Parathyroid adenoma (tissue), 2 donors: ENCODE measurements around the gene ABLIM2.

Experiments
- H2AFZ ChIP-seq: fragments of 300-600 bp; sonication (generic); one replicate; pipeline ENCODE4 v1.7.0; 2017; ENCODE audit warnings: antibody characterized with exemption, mild to moderate bottlenecking
- H3K27ac ChIP-seq: fragments of 300-600 bp; sonication (generic); one replicate; pipeline ENCODE4 v1.7.0; 2017
- H3K27me3 ChIP-seq: fragments of 300-600 bp; sonication (generic); one replicate; pipeline ENCODE4 v1.7.0; 2017; ENCODE audit warnings: low read length; ENCODE audit not compliant: control insufficient read depth, insufficient read depth
- H3K36me3 ChIP-seq: fragments of 300-600 bp; sonication (generic); one replicate; pipeline ENCODE4 v1.7.0; 2017; ENCODE audit warnings: low read length; ENCODE audit not compliant: control insufficient read depth, insufficient read depth
- H3K4me1 ChIP-seq: fragments of 300-600 bp; sonication (generic); one replicate; pipeline ENCODE4 v1.7.0; 2017; ENCODE audit warnings: control low read depth
- H3K4me2 ChIP-seq: fragments of 300-600 bp; sonication (generic); one replicate; pipeline ENCODE4 v1.7.0; 2017; ENCODE audit warnings: low read length
- H3K4me3 ChIP-seq: fragments of 300-600 bp; sonication (generic); one replicate; pipeline ENCODE4 v1.7.0; 2017; ENCODE audit warnings: low read depth, low read length
- H3K79me2 ChIP-seq: fragments of 300-600 bp; sonication (generic); one replicate; pipeline ENCODE4 v1.7.0; 2017; ENCODE audit warnings: control low read depth
- H3K9ac ChIP-seq: fragments of 300-600 bp; sonication (generic); one replicate; pipeline ENCODE4 v1.7.0; 2017; ENCODE audit warnings: mild to moderate bottlenecking
- H3K9me3 ChIP-seq: fragments of 300-600 bp; sonication (generic); one replicate; pipeline ENCODE4 v1.7.0; 2017; ENCODE audit warnings: low read length; ENCODE audit not compliant: control insufficient read depth
- CTCF ChIP-seq: fragments of 300-600 bp; sonication (generic); IDR thresholded peaks from one replicate; pipeline ENCODE4 v1.7.0; 2017; ENCODE audit warnings: antibody characterized with exemption, mild to moderate bottlenecking
- donor health status: primary hyperparathyroidism.

Gene ABLIM2

GRCh38 chr4:7999695-8000094 is 158.9 kb downstream of the ABLIM2 start:
- H2AFZ ChIP-seq = no peak overlapping the region
- H3K4me2 ChIP-seq = no peak overlapping the region
- no peak overlapping the region for H3K4me3 ChIP-seq
- no peaks in the 10 kb centered on the region for H3K27me3 ChIP-seq
- H3K27ac ChIP-seq = no peak overlapping the region
- no peak overlapping the region for H3K9ac ChIP-seq
- H3K4me1 ChIP-seq = no peaks in the 10 kb centered on the region
- no peaks in the 10 kb centered on the region for H3K9me3 ChIP-seq
- no peaks in the 10 kb centered on the region for H3K79me2 ChIP-seq
- no peak for TF ChIP-seq CTCF
- no peaks in the 10 kb centered on the region for H3K36me3 ChIP-seq

DNA sequence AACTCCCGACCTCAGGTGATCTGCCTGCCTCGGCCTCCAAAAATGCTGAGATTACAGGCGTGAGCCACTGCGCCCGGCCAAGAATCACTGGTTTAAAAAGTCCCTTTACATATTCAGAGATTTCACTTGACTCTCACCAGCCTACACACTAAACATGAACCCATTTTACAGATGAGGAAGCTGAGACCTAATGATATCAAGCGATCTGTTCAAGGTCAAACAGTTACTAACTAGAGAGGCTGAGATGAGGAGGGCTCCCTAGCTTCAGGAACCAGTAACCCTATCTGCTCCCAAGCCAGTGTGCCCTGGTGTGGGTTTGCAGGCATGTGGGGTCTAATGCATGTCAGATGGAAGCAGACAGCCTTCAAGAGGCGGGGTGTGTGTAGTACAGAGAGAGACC is 159.3 kb downstream of the ABLIM2 start:
- Histone ChIP-seq H3K27me3 (no peaks in the 10 kb centered on the region), H3K79me2 (no peaks in the 10 kb centered on the region), H3K4me1 (no peaks in the 10 kb centered on the region)

DNA sequence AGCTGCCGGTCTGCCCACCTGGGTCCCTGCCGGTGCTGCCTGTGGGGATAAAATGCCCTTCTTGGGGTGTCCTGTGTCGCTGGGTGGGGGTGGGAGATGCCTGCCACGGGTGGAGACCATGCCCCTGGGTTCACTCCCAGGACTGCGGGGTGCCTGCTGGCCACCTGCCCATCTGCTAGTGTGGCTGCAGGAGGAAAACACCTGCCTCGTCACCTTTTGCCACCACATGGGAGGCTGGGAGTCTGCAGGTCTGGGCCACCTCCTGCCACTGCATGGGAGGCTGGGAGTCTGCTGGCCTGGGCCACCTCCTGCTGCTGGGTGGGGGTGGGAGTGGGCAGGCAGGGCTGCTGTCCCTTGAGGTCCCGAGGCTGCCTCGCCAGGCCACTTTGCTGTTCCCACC is 160.2 kb downstream of the ABLIM2 start:
- H2AFZ ChIP-seq = no peak overlapping the region
- no peaks in the 10 kb centered on the region for H3K36me3 ChIP-seq
- H3K4me3 ChIP-seq = no peak overlapping the region
- no peak for TF ChIP-seq CTCF
- H3K9me3 ChIP-seq = no peaks in the 10 kb centered on the region
- H3K79me2 ChIP-seq = no peaks in the 10 kb centered on the region
- no peaks in the 10 kb centered on the region for H3K27me3 ChIP-seq
- no peak overlapping the region for H3K27ac ChIP-seq
- H3K4me2 ChIP-seq = no peak overlapping the region
- no peaks in the 10 kb centered on the region for H3K4me1 ChIP-seq
- H3K9ac ChIP-seq = no peak overlapping the region

More for the DNA sequence above, 159.3 kb downstream of the ABLIM2 start:
- Histone ChIP-seq H3K27ac (no peak overlapping the region), H3K9ac (no peak overlapping the region), H2AFZ (no peak overlapping the region), H3K4me3 (no peak overlapping the region), H3K9me3 (no peaks in the 10 kb centered on the region), H3K4me2 (no peak overlapping the region), H3K36me3 (no peaks in the 10 kb centered on the region)
- no peak for TF ChIP-seq CTCF

GRCh38 chr4:7995866-7996265 is 162.7 kb downstream of the ABLIM2 start:
- Histone ChIP-seq H3K4me1 (no peaks in the 10 kb centered on the region), H3K4me3 (no peak overlapping the region), H3K79me2 (no peaks in the 10 kb centered on the region), H3K36me3 (no peaks in the 10 kb centered on the region), H3K9me3 (no peaks in the 10 kb centered on the region), H3K4me2 (no peak overlapping the region), H3K27ac (no peak overlapping the region), H3K9ac (no peak overlapping the region), H3K27me3 (no peaks in the 10 kb centered on the region), H2AFZ (no peak overlapping the region)
- TF ChIP-seq CTCF = no peak

GRCh38 chr4:7995135-7995534 is 163.5 kb downstream of the ABLIM2 start:
- H3K4me3 ChIP-seq = no peak overlapping the region
- H3K9ac ChIP-seq = no peak overlapping the region
- H3K79me2 ChIP-seq = no peaks in the 10 kb centered on the region
- no peak for TF ChIP-seq CTCF
- H3K4me2 ChIP-seq = no peak overlapping the region
- no peak overlapping the region for H2AFZ ChIP-seq
- H3K4me1 ChIP-seq = no peaks in the 10 kb centered on the region
- no peaks in the 10 kb centered on the region for H3K27me3 ChIP-seq
- H3K9me3 ChIP-seq = no peaks in the 10 kb centered on the region
- H3K27ac ChIP-seq = no peak overlapping the region
- no peaks in the 10 kb centered on the region for H3K36me3 ChIP-seq
